ENCODE measurements around the gene GMDS.

The GMDS gene

GRCh38 chr6:1724616-1725015 lies 520.8 kb downstream of the GMDS start:
- no peak for DNase-seq

- no peak for DNase-seq
Measured at GRCh38 chr6:1724124-1724523, 521.3 kb downstream of the GMDS start.

GRCh38 chr6:1722801-1723200 lies 522.6 kb downstream of the GMDS start:
- no peak for DNase-seq

- no peak for DNase-seq
Measured at GRCh38 chr6:1720620-1721322, 524.6 kb downstream of the GMDS start.

- no peak for DNase-seq
Measured at GRCh38 chr6:1719922-1720321, 525.5 kb downstream of the GMDS start.

- no peak for DNase-seq
Measured at GRCh38 chr6:1716868-1717267, 528.5 kb downstream of the GMDS start.

- DNase-seq: no peak
Measured at GRCh38 chr6:1716396-1716795, 529.0 kb downstream of the GMDS start.

- no peak for DNase-seq
Measured at GRCh38 chr6:1715336-1715735, 530.1 kb downstream of the GMDS start.

GRCh38 chr6:1714654-1715053 lies 530.8 kb downstream of the GMDS start:
- DNase-seq: no peak

GRCh38 chr6:1713016-1713600 lies 532.3 kb downstream of the GMDS start:
- DNase-seq: no peak

GRCh38 chr6:1712451-1712850 lies 533.0 kb downstream of the GMDS start:
- no peak for DNase-seq

- DNase-seq: no peak
Measured at GRCh38 chr6:1711136-1711535, 534.3 kb downstream of the GMDS start.

GRCh38 chr6:1709234-1709641 lies 536.2 kb downstream of the GMDS start:
- no peak for DNase-seq

GRCh38 chr6:1708820-1709219 lies 536.6 kb downstream of the GMDS start:
- no peak for DNase-seq

GRCh38 chr6:1708122-1708521 lies 537.3 kb downstream of the GMDS start:
- no peak for DNase-seq

- DNase-seq: no peak
Measured at GRCh38 chr6:1705630-1706029, 539.8 kb downstream of the GMDS start.

- no peak for DNase-seq
Measured at GRCh38 chr6:1705183-1705582, 540.2 kb downstream of the GMDS start.

GRCh38 chr6:1704711-1705110 lies 540.7 kb downstream of the GMDS start:
- DNase-seq: no peak

- DNase-seq: no peak
Measured at GRCh38 chr6:1703923-1704322, 541.5 kb downstream of the GMDS start.

GRCh38 chr6:1703091-1703855 lies 542.1 kb downstream of the GMDS start:
- no peak for DNase-seq

GRCh38 chr6:1702580-1703051 lies 542.8 kb downstream of the GMDS start:
- no peak for DNase-seq

- no peak for DNase-seq
Measured at GRCh38 chr6:1701668-1702353, 543.6 kb downstream of the GMDS start.

GRCh38 chr6:1700278-1700967 lies 545.0 kb downstream of the GMDS start:
- DNase-seq: no peak
